Tibial nerve (tissue), 3 donors: ENCODE data around the gene GLA.

ENCODE experiments used
- POLR2A ChIP-seq, 2 donors: fragments of 450-650 bp; IDR thresholded peaks; one replicate each; pipeline ENCODE4 v1.6.1; 2017; ENCODE audit warnings: antibody characterized with exemption in 2 of 2, mild to moderate bottlenecking in 2 of 2, moderate library complexity in 2 of 2
- TF ChIP-seq, protein P1 (sequence below), 5 experiments: fragments of 200-600 bp in 3 of 5; fragments of 450-650 bp in 2 of 5; sonication (generic) in 3 of 5; IDR thresholded peaks; one replicate each; pipeline ENCODE4 v1.5.1; 2016 to 2019; ENCODE audit warnings: antibody characterized with exemption in 5 of 5, mild to moderate bottlenecking in 3 of 5, moderate library complexity in 2 of 5

- no peak for TF ChIP-seq POLR2A (IDR thresholded peaks at IDR 0.05)
- TF ChIP-seq, protein P1, sequence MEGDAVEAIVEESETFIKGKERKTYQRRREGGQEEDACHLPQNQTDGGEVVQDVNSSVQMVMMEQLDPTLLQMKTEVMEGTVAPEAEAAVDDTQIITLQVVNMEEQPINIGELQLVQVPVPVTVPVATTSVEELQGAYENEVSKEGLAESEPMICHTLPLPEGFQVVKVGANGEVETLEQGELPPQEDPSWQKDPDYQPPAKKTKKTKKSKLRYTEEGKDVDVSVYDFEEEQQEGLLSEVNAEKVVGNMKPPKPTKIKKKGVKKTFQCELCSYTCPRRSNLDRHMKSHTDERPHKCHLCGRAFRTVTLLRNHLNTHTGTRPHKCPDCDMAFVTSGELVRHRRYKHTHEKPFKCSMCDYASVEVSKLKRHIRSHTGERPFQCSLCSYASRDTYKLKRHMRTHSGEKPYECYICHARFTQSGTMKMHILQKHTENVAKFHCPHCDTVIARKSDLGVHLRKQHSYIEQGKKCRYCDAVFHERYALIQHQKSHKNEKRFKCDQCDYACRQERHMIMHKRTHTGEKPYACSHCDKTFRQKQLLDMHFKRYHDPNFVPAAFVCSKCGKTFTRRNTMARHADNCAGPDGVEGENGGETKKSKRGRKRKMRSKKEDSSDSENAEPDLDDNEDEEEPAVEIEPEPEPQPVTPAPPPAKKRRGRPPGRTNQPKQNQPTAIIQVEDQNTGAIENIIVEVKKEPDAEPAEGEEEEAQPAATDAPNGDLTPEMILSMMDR (IDR thresholded peaks at IDR 0.05) = no peak
Observed at GRCh38 chrX:101347859-101348451, 59.8 kb downstream of the GLA start.
